CD14-positive monocyte (primary cell): ENCODE measurements around the gene E2F4. TPM values are rescaled to one million over a fixed set of nuclear protein-coding genes. Genes with fewer than 3 reads are reported as not detected.
A peak's percentile ranks its signal among the peaks of the same experiment; 100 is the strongest.

Experiments
- DNase-seq, 3 donors: peaks; one replicate each; pipeline ENCODE4 v3.0.0-alpha.2; 2011 to 2022
- H2AFZ ChIP-seq: 2 replicates; pipeline ENCODE4 v1.6.0; 2012; ENCODE audit warnings: mild to moderate bottlenecking, low read depth, low read length, inconsistent platforms; ENCODE audit not compliant: insufficient read depth, poor library complexity, severe bottlenecking
- H3K27ac ChIP-seq, 2 donors: 1 replicate in 1 of 2; 2 replicates in 1 of 2; pipeline ENCODE4 v1.5.1; 2012 to 2013; ENCODE audit warnings: low read length in 2 of 2, control low read depth in 1 of 2, inconsistent platforms in 1 of 2, low read depth in 1 of 2, mild to moderate bottlenecking in 1 of 2
- H3K27me3 ChIP-seq, 2 donors: one replicate each; pipeline versions ENCODE4 v1.6.0 to v1.6.1; 2011 to 2013; ENCODE audit warnings: low read length in 2 of 2; ENCODE audit not compliant: control insufficient read depth in 2 of 2, insufficient read depth in 2 of 2
- H3K36me3 ChIP-seq, 2 donors: replicated peaks in 1 of 2; 1 replicate in 1 of 2; 2 replicates in 1 of 2; pipeline versions ENCODE4 v1.5.1 to v1.6.1; 2012 to 2013; ENCODE audit warnings: low read length in 2 of 2, control low read depth in 1 of 2, inconsistent platforms in 1 of 2, mild to moderate bottlenecking in 1 of 2; ENCODE audit not compliant: insufficient read depth in 2 of 2, control insufficient read depth in 1 of 2
- H3K4me1 ChIP-seq, 2 donors: 1 replicate in 1 of 2; 2 replicates in 1 of 2; pipeline versions ENCODE4 v1.5.1 to v1.6.1; 2012 to 2013; ENCODE audit warnings: low read length in 2 of 2, control low read depth in 1 of 2, inconsistent platforms in 1 of 2, mild to moderate bottlenecking in 1 of 2, moderate library complexity in 1 of 2; ENCODE audit not compliant: insufficient read depth in 2 of 2, control insufficient read depth in 1 of 2
- H3K4me2 ChIP-seq: replicated peaks from 2 replicates; pipeline ENCODE3; 2012; ENCODE audit warnings: low read length, moderate library complexity, mild to moderate bottlenecking; ENCODE audit not compliant: poor library complexity, severe bottlenecking; ENCODE audit errors: extremely low read depth
- H3K4me3 ChIP-seq, 3 experiments: fragments of 200-600 bp in 1 of 3; sonication (generic) in 1 of 3; replicated peaks in 1 of 3; 1 replicate in 2 of 3; 2 replicates in 1 of 3; pipeline ENCODE4 v1.5.1; 2011 to 2013; ENCODE audit warnings: low read length in 3 of 3, mild to moderate bottlenecking in 3 of 3, control low read depth in 2 of 3, low read depth in 2 of 3, inconsistent platforms in 1 of 3, moderate library complexity in 1 of 3
- H3K79me2 ChIP-seq: 2 replicates; pipeline ENCODE4 v1.6.0; 2012; ENCODE audit warnings: mild to moderate bottlenecking, control low read depth, inconsistent platforms, low read length, moderate library complexity; ENCODE audit not compliant: insufficient read depth
- H3K9ac ChIP-seq: 2 replicates; pipeline ENCODE4 v1.6.0; 2017; ENCODE audit warnings: low read length, mild to moderate bottlenecking; ENCODE audit not compliant: insufficient read depth, poor library complexity, severe bottlenecking
- H3K9me3 ChIP-seq, 2 donors: replicated peaks in 1 of 2; 1 replicate in 1 of 2; 2 replicates in 1 of 2; pipeline versions ENCODE4 v1.5.1 to v1.6.1; 2012 to 2013; ENCODE audit warnings: low read length in 2 of 2, control low read depth in 1 of 2; ENCODE audit not compliant: control insufficient read depth in 1 of 2, insufficient read depth in 1 of 2
- H4K20me1 ChIP-seq: 2 replicates; pipeline ENCODE4 v1.6.0; 2012; ENCODE audit warnings: mild to moderate bottlenecking, low read length, control low read depth, moderate library complexity; ENCODE audit not compliant: insufficient read depth
- H3K27ac Mint-ChIP-seq, 7 donors: one replicate each; pipeline ENCODE4 v1.8.0; 2020; ENCODE audit warnings: mild to moderate bottlenecking in 7 of 7, mixed read lengths in 7 of 7, moderate library complexity in 6 of 7, inconsistent platforms in 2 of 7
- H3K27me3 Mint-ChIP-seq, 3 donors: one replicate each; pipeline ENCODE4 v1.8.0; 2021 to 2022; ENCODE audit warnings: low read depth in 3 of 3, mild to moderate bottlenecking in 3 of 3, mixed read lengths in 3 of 3, moderate library complexity in 3 of 3, inconsistent platforms in 1 of 3
- H3K36me3 Mint-ChIP-seq, 2 donors: one replicate each; pipeline ENCODE4 v1.8.0; 2020; ENCODE audit warnings: mixed read lengths in 2 of 2, inconsistent platforms in 1 of 2, mild to moderate bottlenecking in 1 of 2
- H3K4me1 Mint-ChIP-seq: one replicate; pipeline ENCODE4 v1.8.0; 2020; ENCODE audit warnings: mild to moderate bottlenecking, mixed read lengths
- H3K4me3 Mint-ChIP-seq, 2 donors: one replicate each; pipeline ENCODE4 v1.8.0; 2020; ENCODE audit warnings: mild to moderate bottlenecking in 2 of 2, mixed read lengths in 2 of 2, moderate library complexity in 1 of 2
- H3K9me3 Mint-ChIP-seq, 7 donors: one replicate each; pipeline ENCODE4 v1.8.0; 2020 to 2022; ENCODE audit warnings: mixed read lengths in 7 of 7, mild to moderate bottlenecking in 6 of 7, moderate library complexity in 6 of 7, inconsistent platforms in 2 of 7
- CTCF ChIP-seq: fragments of 200-600 bp; IDR thresholded peaks from one replicate; pipeline ENCODE4 v1.8.0; 2022; ENCODE audit warnings: antibody characterized with exemption, mild to moderate bottlenecking
- WGBS: methylation state at CpG from one replicate; pipeline ENCODE4 v1.1.5; 2013; ENCODE audit warnings: missing lambda C conversion rate; ENCODE audit not compliant: insufficient coverage; 5-methylcytosine and 5-hydroxymethylcytosine counted together
- intact Hi-C, 2 donors: fragments of 100-400 bp; cut with micrococcal nuclease; formaldehyde crosslinking; loops; one replicate each; pipeline versions ENCODE4 v1.15.0 to v1.15.1; 2023
- polyA plus RNA-seq, 3 donors: library from polyadenylated mRNA; depleted of rRNA in 1 of 3; unstranded in 2 of 3; stranded (reverse) in 1 of 3; fragments of 300-500 nt in 2 of 3; fragments of >200 nt in 1 of 3; fragmentation: Illumina TruSeq in 2 of 3; gene quantifications; 1 replicate in 2 of 3; 2 replicates in 1 of 3; pipeline ENCODE4 v1.2.3, GENCODE V29; 2012 to 2021

The E2F4 gene
- polyA plus RNA-seq, 3 donors = 53.1 to 191 (median 61.5) TPM

- no peak for DNase-seq
- peaks cover 0 to 2% (median 0%) of the 10 kb centered on the region in 7 donors for H3K9me3 Mint-ChIP-seq
- H3K36me3 Mint-ChIP-seq = peaks cover 18 to 25% of the 10 kb centered on the region in 2 donors
- Histone ChIP-seq H4K20me1 (peaks cover 36% of the 10 kb centered on the region), H3K27ac (no peak overlapping the region), H3K36me3 (peaks cover 15 to 19% of the 10 kb centered on the region in 2 donors), H3K9me3 (no peaks in the 10 kb centered on the region), H3K4me2 (no peak overlapping the region), H3K4me1 (peaks cover 21 to 22% of the 10 kb centered on the region in 2 donors), H2AFZ (no peak overlapping the region), H3K4me3 (no peak overlapping the region), H3K79me2 (peaks cover 30% of the 10 kb centered on the region), H3K27me3 (no peaks in the 10 kb centered on the region), H3K9ac (no peak overlapping the region)
- intact Hi-C loops = loop anchor here (5.0 kb wide), 1 partner anchor 37 kb away; the partner anchor contains the start of gene TMEM208 (in 2 of the 2)
- WGBS = 95% methylated on average over 6 of the region's 13 CpGs
- H3K27me3 Mint-ChIP-seq = peaks cover 3 to 12% (median 8%) of the 10 kb centered on the region in 3 donors
- H3K4me1 Mint-ChIP-seq = peaks cover 25% of the 10 kb centered on the region
- TF ChIP-seq CTCF = no peak
- peak overlapping the region in 2 of 7 donors; percentile 9 to 86 for H3K27ac Mint-ChIP-seq
- H3K4me3 Mint-ChIP-seq = no peak overlapping the region
Observed at GRCh38 chr16:67190448-67191399, 1.2 kb upstream of the E2F4 start.

- intact Hi-C loops = loop anchor here (5.0 kb wide), 1 partner anchor 36 kb away; the partner anchor contains the start of gene TMEM208 (in 2 of the 2)
- H3K9me3 ChIP-seq = no peaks in the 10 kb centered on the region
- H3K27ac ChIP-seq = no peak overlapping the region
- H2AFZ ChIP-seq = peak overlapping the region; percentile 88
- peaks cover 18 to 20% of the 10 kb centered on the region in 2 donors for H3K4me1 ChIP-seq
- peaks cover 44% of the 10 kb centered on the region for H4K20me1 ChIP-seq
- H3K36me3 ChIP-seq = peaks cover 23 to 27% of the 10 kb centered on the region in 2 donors
- H3K4me2 ChIP-seq = peak overlapping the region; percentile 17
- Mint-ChIP-seq H3K27me3 (peaks cover 3 to 6% (median 3%) of the 10 kb centered on the region in 3 donors), H3K36me3 (peaks cover 26 to 33% of the 10 kb centered on the region in 2 donors), H3K27ac (peak overlapping the region in 3 of 7 donors; percentile 45 to 88 (median 80)), H3K9me3 (peaks cover 0 to 2% (median 0%) of the 10 kb centered on the region in 7 donors), H3K4me3 (peak overlapping the region; percentile 6 to 88), H3K4me1 (peaks cover 27% of the 10 kb centered on the region)
- no peak for DNase-seq
- WGBS = 35% methylated on average over 5 of the region's 9 CpGs
- H3K27me3 ChIP-seq = no peaks in the 10 kb centered on the region
- H3K4me3 ChIP-seq = peak overlapping the region in 1 of 3 experiments; percentile 95
- no peak for TF ChIP-seq CTCF
- H3K79me2 ChIP-seq = peaks cover 30% of the 10 kb centered on the region
- no peak overlapping the region for H3K9ac ChIP-seq
Observed at GRCh38 chr16:67191411-67191994, 452 bp upstream of the E2F4 start.
